ENCODE measurements around the gene CTAGE9.
"Not testable (repeated sequence)": the region's sequence is repeated elsewhere in the genome, so short reads cannot be mapped to it uniquely, and the experiment has no call there.

CTAGE9 gene, protein sequence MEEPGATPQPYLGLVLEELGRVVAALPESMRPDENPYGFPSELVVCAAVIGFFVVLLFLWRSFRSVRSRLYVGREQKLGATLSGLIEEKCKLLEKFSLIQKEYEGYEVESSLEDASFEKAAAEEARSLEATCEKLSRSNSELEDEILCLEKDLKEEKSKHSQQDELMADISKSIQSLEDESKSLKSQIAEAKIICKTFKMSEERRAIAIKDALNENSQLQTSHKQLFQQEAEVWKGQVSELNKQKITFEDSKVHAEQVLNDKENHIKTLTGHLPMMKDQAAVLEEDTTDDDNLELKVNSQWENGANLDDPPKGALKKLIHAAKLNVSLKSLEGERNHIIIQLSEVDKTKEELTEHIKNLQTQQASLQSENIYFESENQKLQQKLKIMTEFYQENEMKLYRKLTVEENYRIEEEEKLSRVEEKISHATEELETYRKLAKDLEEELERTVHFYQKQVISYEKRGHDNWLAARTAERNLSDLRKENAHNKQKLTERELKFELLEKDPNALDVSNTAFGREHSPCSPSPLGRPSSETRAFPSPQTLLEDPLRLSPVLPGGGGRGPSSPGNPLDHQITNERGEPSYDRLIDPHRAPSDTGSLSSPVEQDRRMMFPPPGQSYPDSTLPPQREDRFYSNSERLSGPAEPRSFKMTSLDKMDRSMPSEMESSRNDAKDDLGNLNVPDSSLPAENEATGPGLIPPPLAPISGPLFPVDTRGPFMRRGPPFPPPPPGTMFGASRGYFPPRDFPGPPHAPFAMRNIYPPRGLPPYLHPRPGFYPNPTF

DNA sequence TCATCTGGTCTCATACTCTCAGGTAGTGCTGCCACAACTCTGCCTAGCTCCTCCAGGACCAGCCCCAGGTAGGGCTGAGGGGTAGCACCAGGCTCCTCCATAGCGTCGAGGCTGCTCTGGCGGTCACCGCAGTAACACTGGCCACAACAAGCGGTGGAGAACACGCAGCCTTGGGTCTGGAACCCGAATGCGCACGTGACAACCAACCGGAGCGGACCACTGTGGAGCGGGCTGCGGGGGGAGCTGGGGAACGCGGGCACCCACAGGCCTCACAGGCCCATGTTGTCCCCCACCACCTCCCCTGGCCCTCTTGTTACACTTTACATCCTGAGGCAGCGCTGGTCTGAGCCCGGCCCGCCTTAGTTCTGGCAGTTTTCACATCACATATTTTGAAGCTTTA, at the start of gene CTAGE9:
TSS of gene CTAGE9 (minus strand) at position 101 of the 400 bp plus-strand sequence. CDS start at position 101, 0 bp downstream.
- DNase-seq: not testable (repeated sequence)

DNA sequence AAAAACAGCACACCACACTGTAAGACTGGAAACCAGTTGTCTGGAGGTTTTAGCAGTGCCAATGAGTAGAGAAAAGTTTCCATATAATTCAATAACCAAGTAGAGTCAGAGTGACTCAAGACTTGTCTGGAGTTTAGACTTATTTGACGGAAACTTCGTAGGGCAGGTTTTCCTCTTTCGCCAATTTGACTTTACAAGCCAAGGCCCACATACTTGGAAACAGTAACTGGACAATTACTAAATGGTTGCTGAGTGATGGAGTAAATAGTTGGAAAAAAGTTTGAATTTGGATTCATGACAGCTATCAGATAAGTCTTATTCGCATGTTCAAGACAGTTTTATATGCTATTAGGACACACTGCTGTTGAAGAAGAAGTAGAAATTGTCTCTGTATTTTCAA, 48.1 kb upstream of the CTAGE9 start:
- no peak for DNase-seq

DNA sequence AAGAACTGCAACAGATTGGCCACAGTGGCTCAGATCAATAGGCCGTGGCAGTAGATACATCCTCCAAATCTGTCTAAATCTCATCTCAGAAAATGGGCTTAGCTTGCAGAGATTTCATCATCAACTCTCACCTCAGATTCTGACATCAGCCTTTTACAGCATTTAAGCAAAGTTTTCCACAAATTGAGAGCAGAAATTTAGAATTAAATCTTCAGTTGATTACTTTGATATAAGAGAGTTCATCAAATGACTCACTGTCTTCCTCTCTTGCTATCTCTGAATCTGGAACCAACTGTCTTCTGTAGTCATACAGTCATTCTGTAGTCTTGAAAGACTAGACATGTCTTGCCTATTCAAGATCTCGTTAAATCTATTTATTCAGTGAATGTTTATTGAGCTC, 45.2 kb upstream of the CTAGE9 start:
- DNase-seq: no peak

DNA sequence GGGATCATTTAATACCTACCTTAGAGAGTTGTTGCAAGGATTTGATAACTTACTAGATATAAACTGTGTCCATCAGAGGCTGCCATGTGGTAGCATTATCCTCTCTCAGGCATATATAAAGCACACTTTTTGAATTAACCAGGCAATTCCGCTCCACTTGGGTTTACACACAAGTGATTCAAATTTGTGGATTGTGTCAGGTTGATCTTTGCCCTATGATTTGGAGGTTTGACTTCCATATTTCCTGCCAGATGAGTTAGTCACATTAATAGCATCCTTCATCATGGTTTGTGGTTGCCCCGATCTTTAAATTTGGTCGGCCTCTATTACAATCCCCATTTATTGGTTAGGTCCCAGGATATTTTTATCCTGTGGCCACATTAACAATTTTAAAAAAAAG, 44.8 kb upstream of the CTAGE9 start:
- DNase-seq: no peak

DNA sequence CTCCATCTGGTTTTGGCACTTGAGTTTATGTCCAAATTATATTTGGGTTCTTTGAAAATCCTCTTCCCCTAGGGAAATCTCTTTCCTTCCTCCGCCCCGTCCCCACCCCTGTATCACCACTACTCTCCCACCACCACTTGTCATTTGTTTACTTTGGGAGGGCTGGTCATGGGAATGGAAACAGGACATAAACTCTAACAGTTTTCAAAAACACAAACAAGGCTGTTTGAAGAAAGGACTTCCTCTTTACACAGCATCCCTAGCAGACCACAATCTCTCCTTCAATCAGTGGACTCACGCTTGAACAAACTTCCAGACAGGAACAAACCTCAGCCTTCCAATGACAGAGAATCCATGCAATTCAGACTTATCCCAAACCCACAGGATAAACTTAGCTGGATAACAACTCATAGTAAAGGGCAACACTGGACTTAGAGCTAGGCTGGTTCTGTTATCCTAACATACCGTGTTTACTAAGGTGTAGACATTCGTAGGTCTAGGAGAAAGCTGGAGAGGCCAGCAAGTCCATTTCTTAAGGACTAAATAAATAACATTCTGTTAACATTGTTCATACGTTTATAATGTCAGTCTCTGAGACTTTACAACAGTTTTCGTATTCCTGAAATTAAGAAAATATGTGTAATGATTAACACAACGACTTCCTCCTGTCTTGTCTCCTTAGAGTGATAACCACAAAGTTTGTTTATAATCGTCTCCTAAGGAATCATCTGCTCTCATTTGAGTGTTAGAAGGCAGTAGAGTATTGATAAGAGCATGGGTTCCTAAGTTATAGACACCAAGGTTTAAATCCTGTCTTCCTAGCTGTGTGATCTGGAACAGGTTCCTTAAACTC, 44.1 kb upstream of the CTAGE9 start:
- DNase-seq: no peak

- no peak for DNase-seq
Observed at GRCh38 chr6:131754088-131754487, 43.3 kb upstream of the CTAGE9 start.

GRCh38 chr6:131751012-131751715, 40.3 kb upstream of the CTAGE9 start:
- DNase-seq: not testable (repeated sequence)

DNA sequence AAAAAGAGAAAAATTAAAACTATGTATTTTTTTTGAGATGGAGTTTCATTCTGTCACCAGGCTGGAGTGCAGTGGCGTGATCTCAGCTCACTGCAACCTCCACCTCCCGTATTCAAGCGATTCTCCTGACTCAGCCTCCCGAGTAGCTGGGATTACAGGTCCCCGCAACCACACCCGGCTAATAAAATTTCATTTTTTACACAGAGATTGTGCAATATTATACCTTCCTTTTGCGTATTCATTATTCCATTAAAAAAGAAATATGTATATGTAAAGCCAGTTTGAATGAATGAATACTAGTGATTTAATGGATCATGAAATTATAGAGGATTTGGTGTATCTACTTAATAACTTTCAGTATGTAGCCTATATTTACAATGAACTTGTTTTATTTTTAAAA, 38.2 kb upstream of the CTAGE9 start:
- no peak for DNase-seq

- DNase-seq: no peak
Observed at GRCh38 chr6:131747821-131748353, 37.1 kb upstream of the CTAGE9 start.

GRCh38 chr6:131745476-131745875, 34.7 kb upstream of the CTAGE9 start:
- DNase-seq: no peak

DNA sequence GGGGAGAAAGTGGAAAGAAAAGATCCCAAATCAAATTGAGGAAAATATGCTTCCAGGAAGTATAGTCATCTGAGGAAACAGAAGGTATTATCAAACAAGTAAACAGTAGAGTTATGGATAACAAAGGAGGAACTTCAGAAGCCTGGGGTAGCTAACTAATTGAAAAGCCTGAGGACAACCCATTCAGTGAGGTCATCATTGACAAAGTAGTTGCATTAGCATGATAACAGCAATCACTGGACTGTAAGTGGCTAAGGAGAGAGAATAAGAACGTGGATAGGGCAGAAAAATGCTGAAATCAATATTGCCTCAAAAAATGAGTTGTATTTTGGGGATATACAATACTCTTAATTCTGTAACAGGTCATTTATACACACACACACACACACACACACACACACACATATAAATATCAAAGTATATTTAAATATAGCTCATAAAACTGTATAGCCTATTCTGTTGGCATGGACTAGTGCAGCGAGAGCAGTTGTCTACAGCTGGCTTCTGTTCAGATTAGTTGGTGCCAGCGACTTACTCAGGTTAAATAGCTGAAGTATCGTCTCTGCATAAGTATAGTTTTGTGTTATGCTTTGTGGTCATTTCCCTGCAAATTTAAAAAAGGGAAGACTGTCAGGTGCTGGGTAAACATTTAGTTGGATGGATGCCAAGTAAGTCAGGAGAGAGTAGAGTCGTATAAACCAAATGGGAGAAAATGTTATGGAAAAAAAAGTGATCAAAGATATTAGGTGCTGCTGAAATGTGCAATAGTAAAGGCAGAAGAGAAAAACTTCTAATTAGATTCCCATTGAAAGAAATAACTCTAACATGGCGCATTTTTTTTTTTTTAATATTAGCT, 33.8 kb upstream of the CTAGE9 start:
- DNase-seq: no peak

- no peak for DNase-seq
Observed at GRCh38 chr6:131741688-131742393, 31.0 kb upstream of the CTAGE9 start.

DNA sequence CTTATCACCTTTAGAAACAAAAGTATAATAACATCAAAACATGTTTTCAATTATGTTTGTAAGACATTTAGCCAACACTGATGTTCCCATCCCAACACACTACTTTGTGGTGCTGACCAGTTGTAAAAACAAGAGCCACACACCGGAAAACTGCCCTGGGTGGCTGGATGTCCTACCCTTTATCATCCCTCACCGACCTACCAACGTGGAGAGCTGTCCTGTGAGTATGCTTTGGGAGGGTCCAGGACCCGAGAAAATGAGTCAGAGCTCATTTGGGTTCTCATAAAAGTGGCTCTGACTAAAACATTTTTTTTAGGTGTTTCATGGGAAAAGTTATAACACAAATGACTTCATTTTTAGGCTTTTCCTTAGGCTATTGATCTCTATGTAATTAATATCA, 29.3 kb upstream of the CTAGE9 start:
- DNase-seq: no peak

GRCh38 chr6:131739136-131739535, 28.3 kb upstream of the CTAGE9 start:
- DNase-seq: no peak

DNA sequence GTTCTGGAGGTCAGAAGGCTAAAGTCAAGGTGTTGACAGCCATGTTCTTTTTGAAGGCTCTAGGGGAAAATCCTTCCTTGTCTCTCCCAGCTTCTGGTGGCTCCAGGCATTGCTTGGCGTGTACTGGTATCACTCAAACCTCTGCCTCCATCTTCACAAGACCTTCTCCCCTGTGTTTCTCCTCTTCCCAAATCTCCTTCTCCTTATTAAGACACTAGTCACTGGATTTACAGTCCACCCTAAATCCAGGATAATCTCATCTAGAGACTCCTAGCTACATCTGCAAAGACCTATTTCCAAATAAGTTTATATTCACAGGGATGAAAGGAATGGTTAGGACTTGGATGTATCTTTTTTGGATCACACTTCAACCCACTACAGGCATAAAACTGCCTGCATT, 26.0 kb upstream of the CTAGE9 start:
- no peak for DNase-seq

DNA sequence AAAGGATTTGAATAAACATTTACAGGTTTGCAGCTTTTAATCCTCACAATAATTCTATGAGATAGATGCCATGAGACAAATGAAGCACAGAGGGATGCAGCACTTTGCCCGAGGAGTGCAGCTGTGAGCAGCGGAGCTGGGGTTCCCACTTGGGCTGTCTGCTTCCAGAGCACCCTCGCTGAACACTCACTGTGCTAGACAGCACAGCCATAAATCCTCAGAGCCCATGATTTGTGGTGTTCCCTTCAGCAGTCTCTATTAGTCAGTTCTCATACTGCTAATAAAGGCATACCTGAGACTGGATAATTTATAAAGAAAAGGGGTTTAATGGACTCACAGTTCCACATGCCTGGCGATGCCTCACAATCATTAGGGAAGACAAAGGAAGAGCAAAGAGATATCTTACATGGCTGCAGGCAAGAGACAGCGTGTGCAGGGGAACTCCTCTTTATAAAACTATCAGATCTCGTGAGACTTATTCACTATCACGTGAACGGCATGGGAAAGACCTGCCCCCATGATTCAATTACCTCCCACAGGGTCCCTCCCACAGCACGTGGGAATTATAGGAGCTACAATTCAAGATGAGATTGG, 25.3 kb upstream of the CTAGE9 start:
- DNase-seq: no peak

- DNase-seq: no peak
Observed at GRCh38 chr6:131733376-131734016, 22.7 kb upstream of the CTAGE9 start.

DNA sequence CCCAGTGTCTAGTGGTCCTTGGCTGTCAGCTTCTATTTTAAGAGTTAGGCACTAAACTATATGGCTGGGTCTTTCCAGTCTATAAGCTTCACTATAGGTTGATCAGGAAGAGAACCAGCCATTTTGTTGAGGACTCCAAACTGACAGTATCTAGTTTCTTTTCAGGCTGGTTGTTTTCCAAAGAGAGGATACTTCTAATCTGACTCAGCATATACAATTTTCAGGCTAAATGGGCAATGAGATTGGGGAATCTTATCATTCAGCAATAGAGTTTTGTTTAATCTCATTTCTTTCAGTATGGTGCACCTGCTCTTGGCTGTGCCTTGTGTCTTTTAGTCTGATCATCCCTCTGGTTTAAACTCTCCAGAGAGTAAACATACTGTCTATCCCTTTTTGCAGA, 20.4 kb upstream of the CTAGE9 start:
- DNase-seq: no peak

GRCh38 chr6:131730264-131730663, 19.4 kb upstream of the CTAGE9 start:
- DNase-seq: no peak

DNA sequence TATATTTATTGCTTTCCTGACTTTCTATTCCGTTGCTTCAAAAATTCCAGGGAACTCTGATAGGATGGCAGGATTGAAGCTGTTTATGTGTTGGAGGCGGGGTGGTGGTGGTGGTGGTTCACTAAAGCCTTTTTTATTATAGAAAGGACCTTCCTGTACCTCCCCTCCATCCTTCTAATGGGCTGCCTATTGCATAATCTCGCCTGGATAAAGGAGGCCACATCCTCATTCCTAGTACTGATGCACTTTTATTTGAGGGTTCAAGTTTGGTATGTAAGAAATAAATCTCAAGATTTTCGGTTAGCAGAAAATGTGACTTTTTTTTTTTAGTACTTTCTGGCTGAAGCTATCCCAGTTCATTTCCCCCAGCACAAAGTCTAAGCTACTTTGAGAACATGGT, 18.7 kb upstream of the CTAGE9 start:
- no peak for DNase-seq

Data from GOT3 (cell line).